Activated CD8-positive, alpha-beta T cell treated with anti-CD3 and anti-CD28 coated beads for 36 hours (primary cell): Measurements from ENCODE around the gene SCAF1. TPM values are rescaled to one million over a fixed set of nuclear protein-coding genes. Genes with fewer than 3 reads are reported as not detected.

Experiments used
- ATAC-seq: fragments of 200-7000 bp; cut with Tn5 transposase; one replicate; pipeline ENCODE4 v1.10.0; 2021; ENCODE audit warnings: mild to moderate bottlenecking, moderate library complexity
- CTCF ChIA-PET: fragments of 350-600 bp; sonication (Branson Sonifier 250); formaldehyde crosslinking; loops from one replicate; lab custom pipeline; 2021; ENCODE audit warnings: antibody characterized with exemption; lab: Charles Lee
- POLR2A ChIA-PET: fragments of 350-600 bp; sonication (Branson Sonifier 250); formaldehyde crosslinking; loops from one replicate; lab custom pipeline; 2021; ENCODE audit warnings: antibody characterized with exemption; lab: Charles Lee
- DNase-seq: peaks from one replicate; pipeline ENCODE4 v3.0.0-alpha.2; 2020
- H3K27ac Mint-ChIP-seq: one replicate; pipeline ENCODE4 v1.8.0; 2021; ENCODE audit warnings: mild to moderate bottlenecking, mixed read lengths
- H3K27me3 Mint-ChIP-seq: one replicate; pipeline ENCODE4 v1.8.0; 2021; ENCODE audit warnings: mixed read lengths
- H3K36me3 Mint-ChIP-seq: one replicate; pipeline ENCODE4 v1.8.0; 2021; ENCODE audit warnings: low read depth, mixed read lengths
- H3K4me1 Mint-ChIP-seq: one replicate; pipeline ENCODE4 v1.8.0; 2021; ENCODE audit warnings: low read depth, mixed read lengths
- H3K4me3 Mint-ChIP-seq: one replicate; pipeline ENCODE4 v1.8.0; 2021; ENCODE audit warnings: mild to moderate bottlenecking, moderate library complexity, mixed read lengths
- H3K9me3 Mint-ChIP-seq: one replicate; pipeline ENCODE4 v1.8.0; 2021; ENCODE audit warnings: mixed read lengths
- CTCF ChIP-seq: fragments of 200-600 bp; IDR thresholded peaks from one replicate; pipeline ENCODE4 v1.8.0; 2022; ENCODE audit warnings: antibody characterized with exemption, mild to moderate bottlenecking
- intact Hi-C: fragments of 100-400 bp; cut with micrococcal nuclease; formaldehyde crosslinking; loops from one replicate; pipeline ENCODE4 v1.10.0; 2022
- total RNA-seq, 2 experiments: library from RNA; stranded (reverse); gene quantifications; one replicate each; pipeline ENCODE4 v1.2.3, GENCODE V29; 2021

SCAF1 gene
- total RNA-seq, 2 experiments from 2014 or later: 54.5 to 57.2 TPM

- intact Hi-C loops: no loop called here
- DNase-seq (no peak), ATAC-seq (no peak)
- Mint-ChIP-seq H3K4me3 (no peak overlapping the region), H3K27me3 (no peaks in the 10 kb centered on the region), H3K9me3 (no peaks in the 10 kb centered on the region), H3K27ac (no peak overlapping the region), H3K4me1 (peaks cover 2% of the 10 kb centered on the region), H3K36me3 (peaks cover 23% of the 10 kb centered on the region)
- CTCF ChIA-PET: no interaction called here
- TF ChIP-seq CTCF: no peak
- POLR2A ChIA-PET: no interaction called here
Measured at GRCh38 chr19:49652551-49653465, 10.8 kb downstream of the SCAF1 start.

- Mint-ChIP-seq H3K27me3 (no peaks in the 10 kb centered on the region), H3K27ac (no peak overlapping the region), H3K36me3 (peaks cover 24% of the 10 kb centered on the region), H3K4me1 (peaks cover 2% of the 10 kb centered on the region), H3K9me3 (no peaks in the 10 kb centered on the region), H3K4me3 (no peak overlapping the region)
- POLR2A ChIA-PET: no interaction called here
- no peak for ATAC-seq
- intact Hi-C loops: no loop called here
- TF ChIP-seq CTCF: no peak
- DNase-seq: no peak
- CTCF ChIA-PET: no interaction called here
Measured at GRCh38 chr19:49653466-49653806, 11.4 kb downstream of the SCAF1 start.

GRCh38 chr19:49654581-49654980 lies 12.6 kb downstream of the SCAF1 start:
- Mint-ChIP-seq H3K36me3 (peaks cover 32% of the 10 kb centered on the region), H3K9me3 (no peaks in the 10 kb centered on the region), H3K4me3 (no peak overlapping the region), H3K27me3 (no peaks in the 10 kb centered on the region), H3K27ac (no peak overlapping the region), H3K4me1 (peaks cover 2% of the 10 kb centered on the region)
- ATAC-seq: no peak
- DNase-seq: no peak
- CTCF ChIA-PET: no interaction called here
- TF ChIP-seq CTCF: no peak
- intact Hi-C loops: no loop called here
- POLR2A ChIA-PET: no interaction called here

- DNase-seq: no peak
- H3K4me3 Mint-ChIP-seq: no peak overlapping the region
- no peaks in the 10 kb centered on the region for H3K9me3 Mint-ChIP-seq
- no peak for ATAC-seq
- intact Hi-C loops: no loop called here
- ChIA-PET CTCF (interaction anchor here (0.8 to 1.3 kb wide), 3 partner anchors 17 to 61 kb away, joined by 3 to 4 read pairs (median 3); no protein-coding TSS in a partner anchor), POLR2A (interaction anchor here (0.8 to 1.8 kb wide), 8 partner anchors 8 to 348 kb away, joined by 3 to 9 read pairs (median 3); partner anchors contain the start of genes BCL2L12, IRF3 and SCAF1)
- no peak overlapping the region for H3K27ac Mint-ChIP-seq
- no peaks in the 10 kb centered on the region for H3K27me3 Mint-ChIP-seq
- no peak for TF ChIP-seq CTCF
- H3K4me1 Mint-ChIP-seq: peaks cover 5% of the 10 kb centered on the region
- H3K36me3 Mint-ChIP-seq: peaks cover 36% of the 10 kb centered on the region
Measured at GRCh38 chr19:49655570-49656455, 13.8 kb downstream of the SCAF1 start.
